ENCODE data around the gene CYBRD1. TPM values are rescaled to one million over a fixed set of nuclear protein-coding genes. Genes with fewer than 3 reads are reported as not detected.
A peak's percentile ranks its signal among the peaks of the same experiment; 100 is the strongest.

CYBRD1 gene
- total RNA-seq, 3 donors from 2014 or later, result 0.13 to 1.6 (median 0.63) TPM

DNA sequence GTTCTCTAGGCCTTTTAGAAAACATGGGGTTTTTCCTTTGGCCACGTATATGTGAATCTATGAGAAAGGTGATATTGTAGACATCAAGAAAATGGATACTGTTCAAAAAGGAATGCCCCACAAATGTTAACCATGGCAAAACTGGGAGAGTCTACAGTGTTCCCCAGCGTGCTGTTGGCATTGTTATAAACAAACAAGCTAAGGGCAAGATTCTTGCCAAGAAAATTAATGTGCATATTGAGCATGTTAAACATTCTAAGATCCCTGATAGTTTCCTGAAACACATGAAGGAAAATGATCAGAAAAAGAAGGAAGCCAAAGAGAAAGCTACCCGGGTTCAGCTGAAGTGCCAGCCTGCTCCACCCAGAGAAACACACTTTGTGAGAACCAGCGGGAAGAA, 64.9 kb downstream of the CYBRD1 start:
- Mint-ChIP-seq H3K4me3 (no peak overlapping the region), H3K36me3 (ENCODE audit: insufficient read depth) (no peaks in the 10 kb centered on the region), H3K27me3 (ENCODE audit: low read depth) (peaks cover 31% of the 10 kb centered on the region), H3K4me1 (ENCODE audit: low read depth) (no peaks in the 10 kb centered on the region), H3K9me3 (peaks cover 8% of the 10 kb centered on the region)
- no peak for ATAC-seq
- no peak for DNase-seq

DNA sequence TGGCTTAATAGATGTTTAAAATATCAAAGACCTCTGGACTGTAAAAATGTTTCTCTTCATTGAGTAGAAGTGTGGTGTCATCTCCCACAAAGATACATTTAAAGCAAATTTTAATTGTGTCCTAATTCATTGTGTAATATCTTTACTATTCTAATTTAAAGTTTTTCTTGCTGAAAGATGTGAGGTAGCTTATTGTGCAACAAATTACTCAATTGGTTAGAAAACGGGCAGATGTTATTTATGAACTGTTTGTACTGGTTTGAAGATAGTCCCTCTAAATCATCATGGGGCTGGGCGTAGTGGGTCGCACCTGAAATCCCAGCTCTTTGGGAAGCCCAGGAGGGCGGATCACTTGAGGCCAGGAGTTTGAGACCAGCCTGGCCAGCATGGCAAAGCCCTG, 65.3 kb downstream of the CYBRD1 start:
- peaks cover 8% of the 10 kb centered on the region for H3K9me3 Mint-ChIP-seq
- H3K4me1 Mint-ChIP-seq (ENCODE audit: low read depth), result no peaks in the 10 kb centered on the region
- no peak for ATAC-seq
- peaks cover 31% of the 10 kb centered on the region for H3K27me3 Mint-ChIP-seq (ENCODE audit: low read depth)
- no peak for DNase-seq
- no peaks in the 10 kb centered on the region for H3K36me3 Mint-ChIP-seq (ENCODE audit: insufficient read depth)
- no peak overlapping the region for H3K4me3 Mint-ChIP-seq

DNA sequence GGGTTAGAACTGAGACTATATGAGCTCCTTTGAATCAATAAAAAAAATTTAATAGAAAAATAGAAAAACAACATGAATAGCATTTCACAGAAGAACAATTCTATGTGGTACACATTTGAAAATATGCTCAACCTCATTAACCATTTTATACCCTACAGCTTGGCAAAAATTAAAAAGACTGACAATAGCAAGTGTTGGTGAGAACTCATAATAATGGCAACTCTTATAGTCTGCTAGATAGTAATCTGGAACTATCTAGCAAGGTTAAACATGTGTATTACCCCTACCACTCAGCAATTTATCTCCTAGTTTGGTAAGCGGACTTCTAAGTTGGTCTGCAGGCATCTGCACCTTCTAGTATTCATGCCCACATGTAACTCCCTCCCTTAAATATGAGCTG, 67.8 kb downstream of the CYBRD1 start:
- H3K4me1 Mint-ChIP-seq (ENCODE audit: low read depth), result no peaks in the 10 kb centered on the region

DNA sequence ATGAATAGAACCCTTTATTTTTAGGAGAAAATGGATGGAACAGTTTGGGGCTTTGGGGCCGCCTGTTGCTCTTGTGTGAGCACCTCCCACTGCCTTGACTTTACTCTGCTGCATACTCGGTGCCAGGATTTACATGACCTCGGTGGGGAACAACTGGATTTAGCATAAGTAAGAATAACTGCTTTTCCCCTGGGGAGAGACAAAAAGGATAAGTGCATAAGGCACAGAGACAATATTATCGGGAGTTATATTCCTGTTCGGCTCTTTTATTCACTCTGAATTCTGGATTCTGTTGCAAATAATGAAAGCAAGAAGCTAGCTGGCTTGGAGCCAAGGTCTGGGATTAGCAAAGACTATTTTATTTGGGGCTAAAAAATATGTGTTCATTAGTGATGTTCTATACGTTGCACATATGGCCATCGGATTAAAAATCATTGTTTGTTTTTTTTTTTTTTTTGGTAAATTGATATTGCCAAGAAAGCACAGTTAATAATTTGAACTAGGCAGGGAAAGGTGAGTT, 69.8 kb downstream of the CYBRD1 start:
- no peak for ATAC-seq
- DNase-seq, result no peak
- Mint-ChIP-seq H3K4me3 (no peak overlapping the region), H3K27me3 (ENCODE audit: low read depth) (peaks cover 23% of the 10 kb centered on the region), H3K9me3 (peaks cover 8% of the 10 kb centered on the region), H3K36me3 (ENCODE audit: insufficient read depth) (no peaks in the 10 kb centered on the region), H3K4me1 (ENCODE audit: low read depth) (no peaks in the 10 kb centered on the region)

More for the DNA sequence above, 67.8 kb downstream of the CYBRD1 start:
- ATAC-seq (no peak), DNase-seq (no peak)
- Mint-ChIP-seq H3K36me3 (ENCODE audit: insufficient read depth) (no peaks in the 10 kb centered on the region), H3K9me3 (peaks cover 8% of the 10 kb centered on the region), H3K4me3 (no peak overlapping the region), H3K27me3 (ENCODE audit: low read depth) (peaks cover 27% of the 10 kb centered on the region)

DNA sequence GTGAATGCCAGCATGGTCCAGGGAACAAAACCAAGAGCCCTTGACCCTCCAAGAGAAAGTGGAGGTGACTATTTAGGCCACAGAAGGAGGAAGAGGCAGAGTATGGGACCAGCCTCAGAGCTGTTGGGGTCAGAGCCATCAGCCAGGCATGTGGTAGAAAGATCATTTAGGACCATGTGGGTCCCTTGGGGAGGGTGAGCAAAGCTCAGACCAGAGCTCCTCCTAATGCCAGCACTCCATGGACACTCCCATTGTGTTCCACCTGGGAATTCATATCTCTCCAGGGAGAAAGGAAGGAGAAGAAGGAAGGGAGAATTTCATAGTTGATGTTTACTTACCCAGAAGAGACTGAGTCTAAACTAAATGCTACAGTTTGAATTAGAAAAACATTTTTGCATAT, 73.2 kb downstream of the CYBRD1 start:
- Mint-ChIP-seq H3K4me1 (ENCODE audit: low read depth) (no peaks in the 10 kb centered on the region), H3K36me3 (ENCODE audit: insufficient read depth) (no peaks in the 10 kb centered on the region), H3K9me3 (peaks cover 6% of the 10 kb centered on the region), H3K27me3 (ENCODE audit: low read depth) (peaks cover 24% of the 10 kb centered on the region), H3K4me3 (no peak overlapping the region)
- ATAC-seq, result no peak
- no peak for DNase-seq

DNA sequence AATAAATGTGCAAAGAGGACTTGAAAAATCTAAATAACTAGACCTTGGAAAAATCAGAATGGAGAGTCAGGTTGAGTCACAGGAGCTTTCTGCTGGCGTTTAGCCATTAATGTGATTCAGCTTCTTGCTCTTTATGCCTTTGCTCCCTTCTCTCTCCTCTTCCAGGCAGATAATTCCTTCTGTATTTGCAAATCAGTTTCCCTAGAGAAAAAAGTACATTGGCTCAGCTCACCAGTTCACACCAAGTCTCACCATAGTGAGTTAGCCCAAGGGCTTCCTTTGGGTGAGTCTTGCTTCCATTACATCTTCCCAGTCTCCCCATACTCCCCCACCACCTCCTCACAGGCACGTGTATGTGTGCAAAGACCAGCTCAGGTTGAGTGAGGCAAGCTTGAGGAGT, 73.6 kb downstream of the CYBRD1 start:
- peaks cover 3% of the 10 kb centered on the region for H3K9me3 Mint-ChIP-seq
- peaks cover 20% of the 10 kb centered on the region for H3K27me3 Mint-ChIP-seq (ENCODE audit: low read depth)
- no peak overlapping the region for H3K4me3 Mint-ChIP-seq
- no peaks in the 10 kb centered on the region for H3K4me1 Mint-ChIP-seq (ENCODE audit: low read depth)
- DNase-seq (no peak), ATAC-seq (no peak)
- no peaks in the 10 kb centered on the region for H3K36me3 Mint-ChIP-seq (ENCODE audit: insufficient read depth)

DNA sequence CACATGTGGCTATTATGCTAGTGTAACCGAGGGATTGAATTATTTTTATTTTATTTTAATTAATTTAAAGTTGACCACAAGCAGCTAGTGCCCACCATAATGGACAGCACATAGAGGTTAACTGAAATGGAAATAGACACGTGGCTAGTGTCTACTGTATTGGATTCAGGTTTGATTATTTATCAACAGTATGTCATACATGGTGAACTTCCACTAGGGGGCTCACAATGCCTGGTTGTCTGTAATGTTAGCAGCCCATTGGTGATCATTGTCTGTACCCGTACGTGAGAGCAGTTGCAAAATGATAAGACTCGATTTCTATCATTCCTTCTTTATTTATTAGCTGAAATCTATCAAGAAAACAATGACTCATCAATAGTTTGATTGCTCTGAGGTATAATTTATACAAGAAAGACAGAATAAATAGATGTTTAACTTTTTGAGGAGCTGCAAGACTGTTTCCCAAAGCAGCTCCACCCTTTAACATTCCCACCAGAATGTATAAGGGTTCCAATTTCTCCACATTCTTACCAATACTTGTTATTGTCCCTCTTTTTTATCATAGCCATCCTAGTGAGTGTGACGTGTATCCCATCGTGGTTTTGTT, 76.5 kb downstream of the CYBRD1 start:
- no peaks in the 10 kb centered on the region for H3K9me3 Mint-ChIP-seq
- H3K36me3 Mint-ChIP-seq (ENCODE audit: insufficient read depth), result no peaks in the 10 kb centered on the region
- H3K27me3 Mint-ChIP-seq (ENCODE audit: low read depth), result peaks cover 3% of the 10 kb centered on the region
- peak; percentile 97 to 98 for ATAC-seq
- no peak overlapping the region for H3K4me3 Mint-ChIP-seq
- no peaks in the 10 kb centered on the region for H3K4me1 Mint-ChIP-seq (ENCODE audit: low read depth)
- DNase-seq, result peak; percentile 30

DNA sequence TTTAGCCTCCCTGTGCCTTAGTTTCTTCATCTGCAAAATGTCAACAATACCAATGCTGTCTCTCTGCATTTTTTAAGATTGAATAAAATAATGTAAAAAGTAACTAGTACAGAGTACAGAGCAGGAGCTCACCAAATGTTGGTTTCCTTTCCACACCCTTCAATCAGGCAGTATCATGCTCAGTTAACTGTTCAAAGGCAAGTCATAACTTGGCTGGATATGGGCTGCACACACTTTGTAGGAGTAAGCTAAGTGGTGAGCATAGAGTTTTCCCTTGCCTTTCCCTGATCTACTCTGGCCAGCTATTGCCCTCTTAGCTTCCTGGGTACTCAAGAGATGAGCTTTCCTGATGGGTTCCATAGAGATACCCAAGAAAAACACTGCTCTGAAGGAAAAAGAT, 77.9 kb downstream of the CYBRD1 start:
- H3K4me1 Mint-ChIP-seq (ENCODE audit: low read depth), result no peaks in the 10 kb centered on the region
- ATAC-seq (no peak), DNase-seq (no peak)
- H3K27me3 Mint-ChIP-seq (ENCODE audit: low read depth), result peaks cover 3% of the 10 kb centered on the region
- H3K9me3 Mint-ChIP-seq, result no peaks in the 10 kb centered on the region
- H3K36me3 Mint-ChIP-seq (ENCODE audit: insufficient read depth), result no peaks in the 10 kb centered on the region
- H3K4me3 Mint-ChIP-seq, result no peak overlapping the region

DNA sequence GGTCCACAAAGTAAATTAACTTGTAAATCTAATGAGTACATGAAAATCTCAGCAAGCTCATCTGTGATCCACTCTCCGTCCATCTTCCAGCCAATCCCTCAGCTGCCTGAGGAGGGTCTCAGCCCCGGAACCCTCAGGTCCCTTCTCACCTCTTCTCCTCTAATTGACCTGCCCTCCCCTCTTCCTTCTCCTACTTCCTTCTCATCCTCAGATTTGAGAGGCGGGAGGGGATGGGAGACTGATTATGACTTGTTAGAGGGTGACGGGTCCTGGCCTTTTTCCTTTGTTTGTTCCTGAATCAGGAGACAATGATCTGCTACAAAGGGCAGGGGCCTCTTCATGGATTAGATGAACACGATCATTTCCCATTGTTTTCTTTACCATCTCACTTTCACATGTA, 80.1 kb downstream of the CYBRD1 start:
- H3K4me1 Mint-ChIP-seq (ENCODE audit: low read depth), result no peaks in the 10 kb centered on the region
- no peaks in the 10 kb centered on the region for H3K36me3 Mint-ChIP-seq (ENCODE audit: insufficient read depth)
- no peaks in the 10 kb centered on the region for H3K9me3 Mint-ChIP-seq
- no peak for DNase-seq
- no peak overlapping the region for H3K4me3 Mint-ChIP-seq
- peaks cover 8% of the 10 kb centered on the region for H3K27me3 Mint-ChIP-seq (ENCODE audit: low read depth)
- no peak for ATAC-seq

Other genes with a start within 250 kb of the CYBRD1 start
- gene METTL8, start 88.5 kb upstream of the CYBRD1 start, total RNA-seq, result 10 to 100 TPM; 30.1 to 38.6 (median 30.8) TPM
- 10 to 100 TPM; 19.1 to 26.9 (median 23.0) TPM for gene DCAF17, start 88.2 kb upstream of the CYBRD1 start, total RNA-seq
- gene DYNC1I2, start 165.0 kb downstream of the CYBRD1 start, total RNA-seq, result 10 to 100 TPM; 37.3 to 43.2 (median 41.1) TPM